HEK293 (cell line): ENCODE data around the gene DNAI1.

Experiments
- CTCF ChIP-seq: fragments of 450-650 bp; formaldehyde crosslinking; IDR thresholded peaks from 2 replicates; pipeline ENCODE4 v1.5.1; 2016; ENCODE audit warnings: missing biosample characterization, missing genetic modification characterization
- ZNF10 ChIP-seq: fragments of 450-650 bp; formaldehyde crosslinking; IDR thresholded peaks from 2 replicates; pipeline ENCODE4 v1.5.1; 2017; ENCODE audit warnings: missing biosample characterization, missing genetic modification characterization
- ZNF121 ChIP-seq: fragments of 450-650 bp; formaldehyde crosslinking; IDR thresholded peaks from 2 replicates; pipeline ENCODE4 v1.5.1; 2016; ENCODE audit warnings: missing biosample characterization, missing genetic modification characterization
- ZNF202 ChIP-seq: fragments of 450-650 bp; formaldehyde crosslinking; IDR thresholded peaks from 2 replicates; pipeline ENCODE4 v1.5.1; 2016; ENCODE audit warnings: missing biosample characterization, missing genetic modification characterization, borderline replicate concordance
- ZNF239 ChIP-seq: fragments of 450-650 bp; formaldehyde crosslinking; IDR thresholded peaks from 2 replicates; pipeline ENCODE4 v1.5.1; 2016; ENCODE audit warnings: missing biosample characterization, missing genetic modification characterization
- ZNF274 ChIP-seq, 2 experiments: fragments of 200-500 bp in 1 of 2; fragments of 450-650 bp in 1 of 2; sonication (Bioruptor generic) in 1 of 2; formaldehyde crosslinking in 1 of 2; IDR thresholded peaks; 2 replicates each; pipeline versions ENCODE4 v1.5.1 to v1.6.1; 2014 to 2016; ENCODE audit warnings: borderline replicate concordance in 1 of 2, inconsistent platforms in 1 of 2, low read length in 1 of 2, missing biosample characterization in 1 of 2, missing genetic modification characterization in 1 of 2
- ZNF518A ChIP-seq: fragments of 450-650 bp; formaldehyde crosslinking; conservative IDR thresholded peaks from 2 replicates; pipeline ENCODE4 v1.5.1; 2016; ENCODE audit warnings: low read depth, missing biosample characterization, missing genetic modification characterization
- ZNF561 ChIP-seq: fragments of 450-650 bp; IDR thresholded peaks from 2 replicates; pipeline ENCODE4 v1.5.1; 2018; ENCODE audit warnings: missing biosample characterization, missing genetic modification characterization, borderline replicate concordance
- ZNF660 ChIP-seq: fragments of 450-650 bp; IDR thresholded peaks from 2 replicates; pipeline ENCODE4 v1.5.1; 2018; ENCODE audit warnings: missing biosample characterization, mild to moderate bottlenecking, missing genetic modification characterization
- TF ChIP-seq, protein P1 (sequence below): fragments of 450-650 bp; formaldehyde crosslinking; IDR thresholded peaks from 2 replicates; pipeline ENCODE4 v1.5.1; 2016; ENCODE audit warnings: missing biosample characterization, missing genetic modification characterization, borderline replicate concordance
- TF ChIP-seq, protein P2 (sequence below): fragments of 450-650 bp; formaldehyde crosslinking; optimal IDR thresholded peaks from 2 replicates; pipeline ENCODE3; 2016; ENCODE audit warnings: missing biosample characterization, mild to moderate bottlenecking, missing genetic modification characterization
- TF ChIP-seq, protein P3 (sequence below): fragments of 450-650 bp; formaldehyde crosslinking; IDR thresholded peaks from 2 replicates; pipeline ENCODE4 v1.5.1; 2016; ENCODE audit warnings: missing biosample characterization, missing genetic modification characterization

GRCh38 chr9:34536685-34537084 is 78.1 kb downstream of the DNAI1 start:
- TF ChIP-seq, protein P1, sequence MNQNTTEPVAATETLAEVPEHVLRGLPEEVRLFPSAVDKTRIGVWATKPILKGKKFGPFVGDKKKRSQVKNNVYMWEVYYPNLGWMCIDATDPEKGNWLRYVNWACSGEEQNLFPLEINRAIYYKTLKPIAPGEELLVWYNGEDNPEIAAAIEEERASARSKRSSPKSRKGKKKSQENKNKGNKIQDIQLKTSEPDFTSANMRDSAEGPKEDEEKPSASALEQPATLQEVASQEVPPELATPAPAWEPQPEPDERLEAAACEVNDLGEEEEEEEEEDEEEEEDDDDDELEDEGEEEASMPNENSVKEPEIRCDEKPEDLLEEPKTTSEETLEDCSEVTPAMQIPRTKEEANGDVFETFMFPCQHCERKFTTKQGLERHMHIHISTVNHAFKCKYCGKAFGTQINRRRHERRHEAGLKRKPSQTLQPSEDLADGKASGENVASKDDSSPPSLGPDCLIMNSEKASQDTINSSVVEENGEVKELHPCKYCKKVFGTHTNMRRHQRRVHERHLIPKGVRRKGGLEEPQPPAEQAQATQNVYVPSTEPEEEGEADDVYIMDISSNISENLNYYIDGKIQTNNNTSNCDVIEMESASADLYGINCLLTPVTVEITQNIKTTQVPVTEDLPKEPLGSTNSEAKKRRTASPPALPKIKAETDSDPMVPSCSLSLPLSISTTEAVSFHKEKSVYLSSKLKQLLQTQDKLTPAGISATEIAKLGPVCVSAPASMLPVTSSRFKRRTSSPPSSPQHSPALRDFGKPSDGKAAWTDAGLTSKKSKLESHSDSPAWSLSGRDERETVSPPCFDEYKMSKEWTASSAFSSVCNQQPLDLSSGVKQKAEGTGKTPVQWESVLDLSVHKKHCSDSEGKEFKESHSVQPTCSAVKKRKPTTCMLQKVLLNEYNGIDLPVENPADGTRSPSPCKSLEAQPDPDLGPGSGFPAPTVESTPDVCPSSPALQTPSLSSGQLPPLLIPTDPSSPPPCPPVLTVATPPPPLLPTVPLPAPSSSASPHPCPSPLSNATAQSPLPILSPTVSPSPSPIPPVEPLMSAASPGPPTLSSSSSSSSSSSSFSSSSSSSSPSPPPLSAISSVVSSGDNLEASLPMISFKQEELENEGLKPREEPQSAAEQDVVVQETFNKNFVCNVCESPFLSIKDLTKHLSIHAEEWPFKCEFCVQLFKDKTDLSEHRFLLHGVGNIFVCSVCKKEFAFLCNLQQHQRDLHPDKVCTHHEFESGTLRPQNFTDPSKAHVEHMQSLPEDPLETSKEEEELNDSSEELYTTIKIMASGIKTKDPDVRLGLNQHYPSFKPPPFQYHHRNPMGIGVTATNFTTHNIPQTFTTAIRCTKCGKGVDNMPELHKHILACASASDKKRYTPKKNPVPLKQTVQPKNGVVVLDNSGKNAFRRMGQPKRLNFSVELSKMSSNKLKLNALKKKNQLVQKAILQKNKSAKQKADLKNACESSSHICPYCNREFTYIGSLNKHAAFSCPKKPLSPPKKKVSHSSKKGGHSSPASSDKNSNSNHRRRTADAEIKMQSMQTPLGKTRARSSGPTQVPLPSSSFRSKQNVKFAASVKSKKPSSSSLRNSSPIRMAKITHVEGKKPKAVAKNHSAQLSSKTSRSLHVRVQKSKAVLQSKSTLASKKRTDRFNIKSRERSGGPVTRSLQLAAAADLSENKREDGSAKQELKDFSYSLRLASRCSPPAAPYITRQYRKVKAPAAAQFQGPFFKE (tag by site-specific recombination), result no peak
- TF ChIP-seq ZNF561 (tag by site-specific recombination), result no peak
- TF ChIP-seq ZNF518A (tag by site-specific recombination), result no peak
- TF ChIP-seq CTCF (tag by site-specific recombination), result no peak
- TF ChIP-seq, protein P2, sequence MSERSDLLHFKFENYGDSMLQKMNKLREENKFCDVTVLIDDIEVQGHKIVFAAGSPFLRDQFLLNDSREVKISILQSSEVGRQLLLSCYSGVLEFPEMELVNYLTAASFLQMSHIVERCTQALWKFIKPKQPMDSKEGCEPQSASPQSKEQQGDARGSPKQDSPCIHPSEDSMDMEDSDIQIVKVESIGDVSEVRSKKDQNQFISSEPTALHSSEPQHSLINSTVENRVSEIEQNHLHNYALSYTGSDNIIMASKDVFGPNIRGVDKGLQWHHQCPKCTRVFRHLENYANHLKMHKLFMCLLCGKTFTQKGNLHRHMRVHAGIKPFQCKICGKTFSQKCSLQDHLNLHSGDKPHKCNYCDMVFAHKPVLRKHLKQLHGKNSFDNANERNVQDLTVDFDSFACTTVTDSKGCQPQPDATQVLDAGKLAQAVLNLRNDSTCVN, result no peak
- no peak for TF ChIP-seq ZNF274 (IDR thresholded peaks at IDR 0.05; ENCODE audit: low read length)
- TF ChIP-seq ZNF274 (tag by site-specific recombination; IDR thresholded peaks at IDR 0.05; ENCODE audit: borderline replicate concordance), result no peak
- no peak for TF ChIP-seq ZNF121 (tag by site-specific recombination)
- no peak for TF ChIP-seq ZNF239 (tag by site-specific recombination)
- no peak for TF ChIP-seq ZNF660
- TF ChIP-seq ZNF202 (tag by site-specific recombination), result no peak
- TF ChIP-seq, protein P3, sequence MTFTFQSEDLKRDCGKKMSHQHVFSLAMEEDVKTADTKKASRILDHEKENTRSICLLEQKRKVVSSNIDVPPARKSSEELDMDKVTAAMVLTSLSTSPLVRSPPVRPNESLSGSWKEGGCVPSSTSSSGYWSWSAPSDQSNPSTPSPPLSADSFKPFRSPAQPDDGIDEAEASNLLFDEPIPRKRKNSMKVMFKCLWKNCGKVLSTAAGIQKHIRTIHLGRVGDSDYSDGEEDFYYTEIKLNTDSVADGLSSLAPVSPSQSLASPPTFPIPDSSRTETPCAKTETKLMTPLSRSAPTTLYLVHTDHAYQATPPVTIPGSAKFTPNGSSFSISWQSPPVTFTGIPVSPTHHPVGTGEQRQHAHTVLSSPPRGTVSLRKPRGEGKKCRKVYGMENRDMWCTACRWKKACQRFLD (tag by site-specific recombination), result no peak
- no peak for TF ChIP-seq ZNF10
